Sigmoid colon (tissue), 7 donors: ENCODE results near the gene PDE4A. TPM values are rescaled to one million over a fixed set of nuclear protein-coding genes. Genes with fewer than 3 reads are reported as not detected.
"Not testable (repeated sequence)": the region's sequence is repeated elsewhere in the genome, so short reads cannot be mapped to it uniquely, and the experiment has no call there.

Experiments used
- DNase-seq: peaks from one replicate; pipeline ENCODE4 v3.0.0-alpha.2; 2019
- H3K27ac ChIP-seq, 4 donors: fragments of 200-600 bp; sonication (generic); one replicate each; pipeline ENCODE4 v1.5.1; 2016 to 2019; ENCODE audit warnings: mild to moderate bottlenecking in 1 of 4
- H3K27me3 ChIP-seq, 3 donors: fragments of 200-600 bp; sonication (generic); one replicate each; pipeline ENCODE4 v1.5.1; 2019; ENCODE audit warnings: mild to moderate bottlenecking in 1 of 3
- H3K36me3 ChIP-seq, 4 donors: fragments of 200-600 bp; sonication (generic); one replicate each; pipeline ENCODE4 v1.5.1; 2016 to 2019
- H3K4me1 ChIP-seq, 4 donors: fragments of 200-600 bp; sonication (generic); one replicate each; pipeline ENCODE4 v1.5.1; 2017 to 2019
- H3K4me3 ChIP-seq, 4 donors: fragments of 200-600 bp; sonication (generic); one replicate each; pipeline ENCODE4 v1.5.1; 2017 to 2019; ENCODE audit warnings: mild to moderate bottlenecking in 2 of 4, moderate library complexity in 1 of 4
- H3K9me3 ChIP-seq, 4 donors: fragments of 200-600 bp in 3 of 4; sonication (generic) in 3 of 4; one replicate each; pipeline versions ENCODE4 v1.5.1 to v1.6.1; 2013 to 2019
- CTCF ChIP-seq, 4 experiments: fragments of 450-650 bp in 3 of 4; fragments of 200-600 bp in 1 of 4; IDR thresholded peaks; one replicate each; pipeline ENCODE4 v1.5.1; 2016 to 2019; ENCODE audit warnings: antibody characterized with exemption in 4 of 4, mild to moderate bottlenecking in 3 of 4, moderate library complexity in 2 of 4
- EP300 ChIP-seq, 4 donors: sonication (generic); formaldehyde crosslinking; IDR thresholded peaks; one replicate each; pipeline ENCODE4 v1.6.1; 2017; ENCODE audit warnings: antibody characterized with exemption in 4 of 4
- POLR2A ChIP-seq, 2 donors: fragments of 450-650 bp; IDR thresholded peaks; one replicate each; pipeline ENCODE4 v1.6.1; 2016; ENCODE audit warnings: antibody characterized with exemption in 2 of 2, mild to moderate bottlenecking in 2 of 2, moderate library complexity in 2 of 2
- POLR2AphosphoS5 ChIP-seq, 4 donors: sonication (generic); formaldehyde crosslinking; IDR thresholded peaks; one replicate each; pipeline ENCODE4 v1.6.1; 2017; ENCODE audit warnings: antibody characterized with exemption in 4 of 4
- WGBS, 2 donors: extraction: QIAGEN DNeasy Blood & Tissue Kit; methylation state at CpG; one replicate each; pipeline ENCODE4 v1.1.7; 2013; 5-methylcytosine and 5-hydroxymethylcytosine counted together
- intact Hi-C: fragments of 100-400 bp; cut with DNase I; formaldehyde crosslinking; loops from one replicate; pipeline ENCODE4 v1.15.1; 2023
- polyA plus RNA-seq, 3 donors: library from polyadenylated mRNA; stranded (reverse); fragments of 200-250 nt; gene quantifications; one replicate each; pipeline ENCODE4 v1.2.3, GENCODE V29; 2013
- total RNA-seq, 4 donors: library from RNA; depleted of rRNA; stranded (reverse); fragments of >200 nt; gene quantifications; one replicate each; pipeline ENCODE4 v1.1.0, GENCODE V29; 2016
- donor health status: healthy with polysubstance abuse.
- donor health status: Bipolar disorder and iron deficiency.
- donor health status: healthy.

The PDE4A gene
- total RNA-seq (10 to 100 TPM in 3 of 4 donors, 1 to 10 TPM in 1; 7.6 to 14.7 (median 12.9) TPM), polyA plus RNA-seq (1 to 10 TPM; 4.2 to 7.2 (median 6.2) TPM)

DNA sequence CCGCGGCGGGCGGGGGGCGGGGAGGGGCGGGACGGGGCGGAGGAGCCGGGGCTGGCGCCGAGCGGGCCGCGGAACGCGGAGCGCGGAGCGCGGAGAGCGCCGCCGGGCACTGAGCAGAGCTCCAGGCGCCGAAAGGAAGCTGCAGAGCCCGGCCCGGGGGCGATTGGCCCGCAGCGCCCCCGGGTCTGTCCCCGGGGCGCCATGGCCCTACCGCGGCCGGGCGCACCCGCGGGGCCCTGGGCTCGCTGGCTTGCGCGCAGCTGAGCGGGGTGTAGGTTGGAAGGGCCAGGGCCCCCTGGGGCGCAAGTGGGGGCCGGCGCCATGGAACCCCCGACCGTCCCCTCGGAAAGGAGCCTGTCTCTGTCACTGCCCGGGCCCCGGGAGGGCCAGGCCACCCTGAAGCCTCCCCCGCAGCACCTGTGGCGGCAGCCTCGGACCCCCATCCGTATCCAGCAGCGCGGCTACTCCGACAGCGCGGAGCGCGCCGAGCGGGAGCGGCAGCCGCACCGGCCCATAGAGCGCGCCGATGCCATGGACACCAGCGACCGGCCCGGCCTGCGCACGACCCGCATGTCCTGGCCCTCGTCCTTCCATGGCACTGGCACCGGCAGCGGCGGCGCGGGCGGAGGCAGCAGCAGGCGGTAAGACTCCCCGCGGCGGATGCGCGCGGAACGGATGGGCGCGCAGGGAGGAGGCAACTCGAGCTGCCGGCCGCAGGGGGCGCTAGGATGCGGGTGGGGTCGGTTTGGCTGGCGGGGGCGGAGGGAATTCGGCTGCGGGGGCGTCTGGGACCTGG lies at the start of gene PDE4A:
Gene PDE4A (plus strand): TSS at position 95 of the 796 bp plus-strand sequence. CDS start 227 bp downstream, at position 322.
- Histone ChIP-seq H3K9me3 (no peaks in the 10 kb centered on the region), H3K27me3 (peaks cover 84 to 100% (median 93%) of the 10 kb centered on the region in 3 donors), H3K4me3 (peak within 1 kb of the TSS in 2 of 4 donors; percentile 17 to 18), H3K27ac (no peak within 1 kb of the TSS), H3K36me3 (no peaks in the 10 kb centered on the region), H3K4me1 (peaks cover 0 to 60% (median 53%) of the 10 kb centered on the region in 4 donors)
- TF ChIP-seq CTCF (IDR thresholded peaks at IDR 0.05) = no peak
- no peak for TF ChIP-seq POLR2AphosphoS5 (IDR thresholded peaks at IDR 0.05)
- 1% methylated on average over 104 of the region's 104 CpGs for WGBS, 2 donors
- DNase-seq = no peak
- intact Hi-C loops = no loop called here

GRCh38 chr19:10372690-10373089 lies 47.6 kb upstream of the PDE4A start:
- H3K27me3 ChIP-seq = no peaks in the 10 kb centered on the region
- no peak overlapping the region for H3K27ac ChIP-seq
- no peaks in the 10 kb centered on the region for H3K4me1 ChIP-seq
- no peaks in the 10 kb centered on the region for H3K9me3 ChIP-seq
- H3K4me3 ChIP-seq = no peak overlapping the region
- intact Hi-C loops = no loop called here
- TF ChIP-seq POLR2AphosphoS5 (IDR thresholded peaks at IDR 0.05) (no peak), POLR2A (IDR thresholded peaks at IDR 0.05) (no peak), EP300 (IDR thresholded peaks at IDR 0.05) (no peak), CTCF (IDR thresholded peaks at IDR 0.05) (no peak)
- peaks cover 4 to 61% (median 14%) of the 10 kb centered on the region in 4 donors for H3K36me3 ChIP-seq
- WGBS, 2 donors = 90 to 96% methylated on average over 3 of the region's 3 CpGs
- DNase-seq = no peak

- intact Hi-C loops = no loop called here
- peaks cover 0 to 12% (median 7%) of the 10 kb centered on the region in 4 donors for H3K4me1 ChIP-seq
- no peaks in the 10 kb centered on the region for H3K9me3 ChIP-seq
- no peak for DNase-seq
- WGBS, 2 donors = 82 to 86% methylated on average over 5 of the region's 5 CpGs
- no peak overlapping the region for H3K27ac ChIP-seq
- H3K36me3 ChIP-seq = peaks cover 0 to 51% (median 11%) of the 10 kb centered on the region in 4 donors
- no peaks in the 10 kb centered on the region for H3K27me3 ChIP-seq
- TF ChIP-seq CTCF (IDR thresholded peaks at IDR 0.05) = no peak
- no peak overlapping the region for H3K4me3 ChIP-seq
Measured at GRCh38 chr19:10374931-10375330, 45.4 kb upstream of the PDE4A start.

DNA sequence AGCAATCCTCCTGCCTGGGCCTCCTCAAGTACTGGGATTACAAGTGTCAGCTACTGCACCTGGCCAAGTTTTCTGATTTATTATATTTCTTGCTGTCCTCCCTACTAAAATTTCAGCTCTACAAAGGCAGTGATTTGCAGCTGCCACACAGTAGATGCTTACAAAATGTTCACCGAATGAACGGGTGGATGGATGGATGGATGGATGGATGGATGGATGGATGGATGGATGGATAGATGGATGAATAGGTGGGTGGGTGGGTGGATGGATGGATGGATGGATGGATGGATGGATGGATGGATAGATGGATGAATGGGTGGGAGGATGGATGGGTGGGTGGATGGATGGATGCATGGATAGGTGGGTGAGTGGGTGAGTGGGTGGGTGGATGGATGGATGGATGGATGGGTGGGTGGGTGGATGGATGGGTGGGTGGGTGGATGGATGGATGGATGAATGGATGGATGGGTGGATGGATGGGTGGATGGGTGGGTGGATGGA lies 43.1 kb upstream of the PDE4A start:
- DNase-seq, H3K9me3 ChIP-seq, H3K4me3 ChIP-seq, H3K27ac ChIP-seq, intact Hi-C loops, H3K27me3 ChIP-seq: not testable (repeated sequence)
- WGBS, 2 donors = 97% methylated on average over 2 of the region's 2 CpGs
- peaks cover 0 to 14% (median 12%) of the 10 kb centered on the region in 4 donors for H3K4me1 ChIP-seq
- peaks cover 0 to 36% (median 8%) of the 10 kb centered on the region in 4 donors for H3K36me3 ChIP-seq

- Histone ChIP-seq H3K27me3 (no peaks in the 10 kb centered on the region), H3K4me1 (peaks cover 0 to 14% (median 12%) of the 10 kb centered on the region in 4 donors), H3K4me3 (no peak overlapping the region), H3K27ac (no peak overlapping the region), H3K36me3 (peaks cover 0 to 31% (median 7%) of the 10 kb centered on the region in 4 donors), H3K9me3 (no peaks in the 10 kb centered on the region)
- intact Hi-C loops = no loop called here
- no peak for TF ChIP-seq POLR2AphosphoS5 (IDR thresholded peaks at IDR 0.05)
- TF ChIP-seq EP300 (IDR thresholded peaks at IDR 0.05) = no peak
- TF ChIP-seq CTCF (IDR thresholded peaks at IDR 0.05) = no peak
- no peak for TF ChIP-seq POLR2A (IDR thresholded peaks at IDR 0.05)
- DNase-seq = no peak
- WGBS, 2 donors = 93 to 97% methylated on average over 8 of the region's 8 CpGs
Measured at GRCh38 chr19:10378124-10378523, 42.2 kb upstream of the PDE4A start.
